Sigmoid colon (tissue), 4 donors: Measurements from ENCODE around the gene ARHGEF28.

Source experiments
- EP300 ChIP-seq, 4 donors: sonication (generic); formaldehyde crosslinking; IDR thresholded peaks; one replicate each; pipeline ENCODE4 v1.6.1; 2017; ENCODE audit warnings: antibody characterized with exemption in 4 of 4
- POLR2AphosphoS5 ChIP-seq, 4 donors: sonication (generic); formaldehyde crosslinking; IDR thresholded peaks; one replicate each; pipeline ENCODE4 v1.6.1; 2017; ENCODE audit warnings: antibody characterized with exemption in 4 of 4
- TF ChIP-seq, protein P1 (sequence below), 4 experiments: fragments of 450-650 bp in 3 of 4; fragments of 200-600 bp in 1 of 4; IDR thresholded peaks; one replicate each; pipeline ENCODE4 v1.5.1; 2016 to 2019; ENCODE audit warnings: antibody characterized with exemption in 4 of 4, mild to moderate bottlenecking in 3 of 4, moderate library complexity in 2 of 4

DNA sequence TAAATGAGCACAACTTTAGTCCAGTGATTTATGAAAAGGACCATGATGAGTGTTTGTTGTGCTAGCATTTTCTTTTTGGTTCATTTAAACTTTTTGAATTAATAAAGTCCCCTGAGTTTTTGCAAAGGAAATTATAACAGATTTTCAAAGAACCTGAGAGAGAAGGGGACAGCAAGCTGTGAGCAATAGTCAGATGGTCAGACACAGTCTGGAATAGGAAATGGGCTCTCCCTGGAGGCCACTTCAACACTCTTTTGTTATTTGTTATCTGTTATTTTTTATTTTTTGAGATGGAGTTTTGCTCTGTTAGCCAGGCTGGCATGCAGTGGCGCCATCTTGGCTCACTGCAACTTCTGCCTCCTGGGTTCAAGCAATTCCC is 171.1 kb downstream of the ARHGEF28 start:
- TF ChIP-seq, protein P1, sequence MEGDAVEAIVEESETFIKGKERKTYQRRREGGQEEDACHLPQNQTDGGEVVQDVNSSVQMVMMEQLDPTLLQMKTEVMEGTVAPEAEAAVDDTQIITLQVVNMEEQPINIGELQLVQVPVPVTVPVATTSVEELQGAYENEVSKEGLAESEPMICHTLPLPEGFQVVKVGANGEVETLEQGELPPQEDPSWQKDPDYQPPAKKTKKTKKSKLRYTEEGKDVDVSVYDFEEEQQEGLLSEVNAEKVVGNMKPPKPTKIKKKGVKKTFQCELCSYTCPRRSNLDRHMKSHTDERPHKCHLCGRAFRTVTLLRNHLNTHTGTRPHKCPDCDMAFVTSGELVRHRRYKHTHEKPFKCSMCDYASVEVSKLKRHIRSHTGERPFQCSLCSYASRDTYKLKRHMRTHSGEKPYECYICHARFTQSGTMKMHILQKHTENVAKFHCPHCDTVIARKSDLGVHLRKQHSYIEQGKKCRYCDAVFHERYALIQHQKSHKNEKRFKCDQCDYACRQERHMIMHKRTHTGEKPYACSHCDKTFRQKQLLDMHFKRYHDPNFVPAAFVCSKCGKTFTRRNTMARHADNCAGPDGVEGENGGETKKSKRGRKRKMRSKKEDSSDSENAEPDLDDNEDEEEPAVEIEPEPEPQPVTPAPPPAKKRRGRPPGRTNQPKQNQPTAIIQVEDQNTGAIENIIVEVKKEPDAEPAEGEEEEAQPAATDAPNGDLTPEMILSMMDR (IDR thresholded peaks at IDR 0.05): no peak
- no peak for TF ChIP-seq EP300 (IDR thresholded peaks at IDR 0.05)
- no peak for TF ChIP-seq POLR2AphosphoS5 (IDR thresholded peaks at IDR 0.05)
